ENCODE measurements around the gene WWC2.

Gene WWC2

GRCh38 chr4:183352546-183352945 lies 253.5 kb downstream of the WWC2 start:
- Histone ChIP-seq H3K27me3 (ENCODE audit: control insufficient read depth in 1 of 2, insufficient read depth in 2 of 2, low read length in 2 of 2) (no peaks in the 10 kb centered on the region), H3K9me3 (ENCODE audit: low read length) (no peaks in the 10 kb centered on the region), H3K36me3 (ENCODE audit: insufficient read depth, low read length) (no peaks in the 10 kb centered on the region), H3K27ac (ENCODE audit: low read depth, low read length) (no peak overlapping the region), H3K4me1 (ENCODE audit: insufficient read depth, low read length) (no peaks in the 10 kb centered on the region), H3K4me3 (ENCODE audit: low read depth in 1 of 2, low read length in 2 of 2) (no peak overlapping the region), H3K9ac (ENCODE audit: low read length) (no peak overlapping the region)

- Histone ChIP-seq H3K4me1 (ENCODE audit: insufficient read depth, low read length) (no peaks in the 10 kb centered on the region), H3K27me3 (ENCODE audit: control insufficient read depth in 1 of 2, insufficient read depth in 2 of 2, low read length in 2 of 2) (no peaks in the 10 kb centered on the region), H3K4me3 (ENCODE audit: low read depth in 1 of 2, low read length in 2 of 2) (no peak overlapping the region), H3K9ac (ENCODE audit: low read length) (no peak overlapping the region), H3K27ac (ENCODE audit: low read depth, low read length) (no peak overlapping the region), H3K36me3 (ENCODE audit: insufficient read depth, low read length) (no peaks in the 10 kb centered on the region), H3K9me3 (ENCODE audit: low read length) (no peaks in the 10 kb centered on the region)
Measured at GRCh38 chr4:183353557-183353956, 254.5 kb downstream of the WWC2 start.

GRCh38 chr4:183354219-183354618 lies 255.2 kb downstream of the WWC2 start:
- Histone ChIP-seq H3K27ac (ENCODE audit: low read depth, low read length) (no peak overlapping the region), H3K36me3 (ENCODE audit: insufficient read depth, low read length) (no peaks in the 10 kb centered on the region), H3K4me3 (ENCODE audit: low read depth in 1 of 2, low read length in 2 of 2) (no peak overlapping the region), H3K4me1 (ENCODE audit: insufficient read depth, low read length) (no peaks in the 10 kb centered on the region), H3K9ac (ENCODE audit: low read length) (no peak overlapping the region), H3K9me3 (ENCODE audit: low read length) (no peaks in the 10 kb centered on the region), H3K27me3 (ENCODE audit: control insufficient read depth in 1 of 2, insufficient read depth in 2 of 2, low read length in 2 of 2) (no peaks in the 10 kb centered on the region)

- H3K36me3 ChIP-seq (ENCODE audit: insufficient read depth, low read length), result no peaks in the 10 kb centered on the region
- H3K9ac ChIP-seq (ENCODE audit: low read length), result no peak overlapping the region
- H3K4me3 ChIP-seq (ENCODE audit: low read depth in 1 of 2, low read length in 2 of 2), result no peak overlapping the region
- H3K4me1 ChIP-seq (ENCODE audit: insufficient read depth, low read length), result no peaks in the 10 kb centered on the region
- no peak overlapping the region for H3K27ac ChIP-seq (ENCODE audit: low read depth, low read length)
- H3K9me3 ChIP-seq (ENCODE audit: low read length), result no peaks in the 10 kb centered on the region
- H3K27me3 ChIP-seq (ENCODE audit: control insufficient read depth in 1 of 2, insufficient read depth in 2 of 2, low read length in 2 of 2), result no peaks in the 10 kb centered on the region
Measured at GRCh38 chr4:183355405-183355804, 256.3 kb downstream of the WWC2 start.

GRCh38 chr4:183356173-183356830 lies 257.2 kb downstream of the WWC2 start:
- Histone ChIP-seq H3K9me3 (ENCODE audit: low read length) (no peaks in the 10 kb centered on the region), H3K27me3 (ENCODE audit: control insufficient read depth in 1 of 2, insufficient read depth in 2 of 2, low read length in 2 of 2) (no peaks in the 10 kb centered on the region), H3K4me1 (ENCODE audit: insufficient read depth, low read length) (no peaks in the 10 kb centered on the region), H3K9ac (ENCODE audit: low read length) (no peak overlapping the region), H3K36me3 (ENCODE audit: insufficient read depth, low read length) (no peaks in the 10 kb centered on the region), H3K4me3 (ENCODE audit: low read depth in 1 of 2, low read length in 2 of 2) (no peak overlapping the region), H3K27ac (ENCODE audit: low read depth, low read length) (no peak overlapping the region)

GRCh38 chr4:183356931-183357675 lies 258.0 kb downstream of the WWC2 start:
- Histone ChIP-seq H3K4me3 (ENCODE audit: low read depth in 1 of 2, low read length in 2 of 2) (no peak overlapping the region), H3K9ac (ENCODE audit: low read length) (no peak overlapping the region), H3K27me3 (ENCODE audit: control insufficient read depth in 1 of 2, insufficient read depth in 2 of 2, low read length in 2 of 2) (no peaks in the 10 kb centered on the region), H3K27ac (ENCODE audit: low read depth, low read length) (no peak overlapping the region), H3K9me3 (ENCODE audit: low read length) (no peaks in the 10 kb centered on the region), H3K36me3 (ENCODE audit: insufficient read depth, low read length) (no peaks in the 10 kb centered on the region), H3K4me1 (ENCODE audit: insufficient read depth, low read length) (no peaks in the 10 kb centered on the region)

- Histone ChIP-seq H3K4me1 (ENCODE audit: insufficient read depth, low read length) (no peaks in the 10 kb centered on the region), H3K27ac (ENCODE audit: low read depth, low read length) (no peak overlapping the region), H3K9ac (ENCODE audit: low read length) (no peak overlapping the region), H3K9me3 (ENCODE audit: low read length) (no peaks in the 10 kb centered on the region), H3K36me3 (ENCODE audit: insufficient read depth, low read length) (no peaks in the 10 kb centered on the region), H3K27me3 (ENCODE audit: control insufficient read depth in 1 of 2, insufficient read depth in 2 of 2, low read length in 2 of 2) (no peaks in the 10 kb centered on the region), H3K4me3 (ENCODE audit: low read depth in 1 of 2, low read length in 2 of 2) (no peak overlapping the region)
Measured at GRCh38 chr4:183358215-183358755, 259.2 kb downstream of the WWC2 start.

- no peaks in the 10 kb centered on the region for H3K27me3 ChIP-seq (ENCODE audit: control insufficient read depth in 1 of 2, insufficient read depth in 2 of 2, low read length in 2 of 2)
- no peaks in the 10 kb centered on the region for H3K9me3 ChIP-seq (ENCODE audit: low read length)
- no peak overlapping the region for H3K9ac ChIP-seq (ENCODE audit: low read length)
- H3K36me3 ChIP-seq (ENCODE audit: insufficient read depth, low read length), result no peaks in the 10 kb centered on the region
- no peak overlapping the region for H3K27ac ChIP-seq (ENCODE audit: low read depth, low read length)
- no peaks in the 10 kb centered on the region for H3K4me1 ChIP-seq (ENCODE audit: insufficient read depth, low read length)
- H3K4me3 ChIP-seq (ENCODE audit: low read depth in 1 of 2, low read length in 2 of 2), result no peak overlapping the region
Measured at GRCh38 chr4:183360161-183360919, 261.3 kb downstream of the WWC2 start.

GRCh38 chr4:183362036-183362435 lies 263.0 kb downstream of the WWC2 start:
- no peak overlapping the region for H3K4me3 ChIP-seq (ENCODE audit: low read depth in 1 of 2, low read length in 2 of 2)
- no peaks in the 10 kb centered on the region for H3K9me3 ChIP-seq (ENCODE audit: low read length)
- no peak overlapping the region for H3K27ac ChIP-seq (ENCODE audit: low read depth, low read length)
- no peaks in the 10 kb centered on the region for H3K27me3 ChIP-seq (ENCODE audit: control insufficient read depth in 1 of 2, insufficient read depth in 2 of 2, low read length in 2 of 2)
- H3K36me3 ChIP-seq (ENCODE audit: insufficient read depth, low read length), result no peaks in the 10 kb centered on the region
- H3K9ac ChIP-seq (ENCODE audit: low read length), result no peak overlapping the region
- H3K4me1 ChIP-seq (ENCODE audit: insufficient read depth, low read length), result no peaks in the 10 kb centered on the region

- H3K36me3 ChIP-seq (ENCODE audit: insufficient read depth, low read length), result no peaks in the 10 kb centered on the region
- no peak overlapping the region for H3K9ac ChIP-seq (ENCODE audit: low read length)
- H3K27me3 ChIP-seq (ENCODE audit: control insufficient read depth in 1 of 2, insufficient read depth in 2 of 2, low read length in 2 of 2), result no peaks in the 10 kb centered on the region
- no peak overlapping the region for H3K4me3 ChIP-seq (ENCODE audit: low read depth in 1 of 2, low read length in 2 of 2)
- no peaks in the 10 kb centered on the region for H3K9me3 ChIP-seq (ENCODE audit: low read length)
- H3K27ac ChIP-seq (ENCODE audit: low read depth, low read length), result no peak overlapping the region
- H3K4me1 ChIP-seq (ENCODE audit: insufficient read depth, low read length), result no peaks in the 10 kb centered on the region
Measured at GRCh38 chr4:183362916-183363542, 264.0 kb downstream of the WWC2 start.

GRCh38 chr4:183364025-183364424 lies 265.0 kb downstream of the WWC2 start:
- Histone ChIP-seq H3K27me3 (ENCODE audit: control insufficient read depth in 1 of 2, insufficient read depth in 2 of 2, low read length in 2 of 2) (no peaks in the 10 kb centered on the region), H3K27ac (ENCODE audit: low read depth, low read length) (no peak overlapping the region), H3K36me3 (ENCODE audit: insufficient read depth, low read length) (no peaks in the 10 kb centered on the region), H3K9ac (ENCODE audit: low read length) (no peak overlapping the region), H3K4me3 (ENCODE audit: low read depth in 1 of 2, low read length in 2 of 2) (no peak overlapping the region), H3K4me1 (ENCODE audit: insufficient read depth, low read length) (no peaks in the 10 kb centered on the region), H3K9me3 (ENCODE audit: low read length) (no peaks in the 10 kb centered on the region)

All from muscle layer of colon (tissue), 2 donors.